ENCODE measurements around the gene SLC16A3. TPM values are rescaled to one million over a fixed set of nuclear protein-coding genes. Genes with fewer than 3 reads are reported as not detected.
"Not testable (repeated sequence)": the region's sequence is repeated elsewhere in the genome, so short reads cannot be mapped to it uniquely, and the experiment has no call there.

Gene SLC16A3
- total RNA-seq, 1 donor from 2014 or later, result 21.1 TPM

GRCh38 chr17:82256242-82256885, 27.5 kb downstream of the SLC16A3 start:
- TF ChIP-seq POLR2AphosphoS5 (IDR thresholded peaks at IDR 0.05; ENCODE audit: insufficient read depth in 1 of 2, low read depth in 1 of 2) (no peak), POLR2A (IDR thresholded peaks at IDR 0.05) (no peak), CTCF (IDR thresholded peaks at IDR 0.05) (no peak)
- Histone ChIP-seq H3K27ac (no peak overlapping the region), H3K36me3 (peaks cover 3 to 82% of the 10 kb centered on the region in 2 donors), H3K27me3 (no peaks in the 10 kb centered on the region), H3K9me3 (no peaks in the 10 kb centered on the region), H3K4me3 (no peak overlapping the region), H3K4me1 (no peaks in the 10 kb centered on the region)
- intact Hi-C loops (cut with DNase I), result no loop called here
- no peak for DNase-seq (ENCODE audit: extremely low spot score in 2 of 2)

- H3K27ac ChIP-seq, result no peak overlapping the region
- peaks cover 5 to 82% of the 10 kb centered on the region in 2 donors for H3K36me3 ChIP-seq
- H3K4me1 ChIP-seq, result no peaks in the 10 kb centered on the region
- intact Hi-C loops (cut with DNase I), result no loop called here
- H3K4me3 ChIP-seq, result no peak overlapping the region
- TF ChIP-seq POLR2A (IDR thresholded peaks at IDR 0.05), result no peak
- no peak for TF ChIP-seq CTCF (IDR thresholded peaks at IDR 0.05)
- H3K9me3 ChIP-seq, result no peaks in the 10 kb centered on the region
- H3K27me3 ChIP-seq, result no peaks in the 10 kb centered on the region
- DNase-seq (ENCODE audit: extremely low spot score in 2 of 2), result no peak
Measured at GRCh38 chr17:82257473-82257872, 28.6 kb downstream of the SLC16A3 start.

DNA sequence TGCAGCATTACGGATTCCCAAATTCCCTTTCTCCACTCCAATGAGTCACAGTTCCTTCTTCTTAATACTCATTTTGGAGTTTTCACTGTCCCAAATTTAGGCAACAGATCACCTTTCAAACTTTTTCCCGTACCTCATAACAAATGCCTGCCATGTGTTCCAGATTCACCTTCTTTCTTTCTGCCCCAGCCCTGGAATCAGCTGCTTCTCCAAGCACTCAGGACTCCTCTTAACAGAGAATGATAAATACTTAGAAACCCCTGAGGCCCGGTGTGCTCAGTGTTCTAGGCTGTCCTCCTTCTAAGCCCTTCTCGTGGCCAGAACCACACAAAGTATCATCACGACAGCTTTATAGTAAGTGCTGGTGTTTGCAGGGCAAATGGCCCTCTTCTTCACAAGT, 29.7 kb downstream of the SLC16A3 start:
- TF ChIP-seq CTCF (IDR thresholded peaks at IDR 0.05), result no peak
- no peaks in the 10 kb centered on the region for H3K4me1 ChIP-seq
- no peak overlapping the region for H3K27ac ChIP-seq
- intact Hi-C loops (cut with DNase I), result no loop called here
- H3K4me3 ChIP-seq, result no peak overlapping the region
- no peak for DNase-seq (ENCODE audit: extremely low spot score in 2 of 2)
- H3K36me3 ChIP-seq, result peaks cover 5 to 80% of the 10 kb centered on the region in 2 donors
- no peaks in the 10 kb centered on the region for H3K27me3 ChIP-seq
- H3K9me3 ChIP-seq, result no peaks in the 10 kb centered on the region

- H3K27ac ChIP-seq; H3K4me1 ChIP-seq; DNase-seq (ENCODE audit: extremely low spot score in 2 of 2); intact Hi-C loops (cut with DNase I); H3K9me3 ChIP-seq; H3K4me3 ChIP-seq; H3K27me3 ChIP-seq: not testable (repeated sequence)
- peaks cover 5 to 83% of the 10 kb centered on the region in 2 donors for H3K36me3 ChIP-seq
Measured at GRCh38 chr17:82259972-82260961, 31.4 kb downstream of the SLC16A3 start.

DNA sequence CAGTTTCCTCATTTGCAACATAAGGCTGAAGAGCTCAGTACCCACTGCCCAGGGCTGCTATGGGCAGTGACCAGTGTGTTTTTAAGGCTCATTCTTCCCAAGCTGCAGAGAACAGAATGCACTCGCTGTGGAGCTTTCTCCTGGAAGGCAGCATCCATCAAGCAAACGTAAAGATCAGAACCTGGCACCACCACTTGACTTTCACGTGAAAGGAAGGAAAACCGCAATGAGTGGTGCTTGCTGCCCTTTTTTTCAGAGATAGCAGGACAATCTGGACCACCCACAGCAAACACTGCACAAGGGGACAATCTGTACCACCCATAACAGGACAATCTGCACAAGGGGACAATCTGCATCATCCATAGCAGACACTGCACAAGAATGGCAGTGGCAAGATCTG, 33.5 kb downstream of the SLC16A3 start:
- Histone ChIP-seq H3K4me1 (peaks cover 15% of the 10 kb centered on the region), H3K27me3 (no peaks in the 10 kb centered on the region), H3K9me3 (no peaks in the 10 kb centered on the region), H3K4me3 (no peak overlapping the region), H3K36me3 (peaks cover 5 to 79% of the 10 kb centered on the region in 2 donors), H3K27ac (no peak overlapping the region)
- no peak for TF ChIP-seq POLR2AphosphoS5 (IDR thresholded peaks at IDR 0.05; ENCODE audit: insufficient read depth in 1 of 2, low read depth in 1 of 2)
- TF ChIP-seq POLR2A (IDR thresholded peaks at IDR 0.05), result no peak
- no peak for TF ChIP-seq CTCF (IDR thresholded peaks at IDR 0.05)
- intact Hi-C loops (cut with DNase I), result no loop called here
- DNase-seq (ENCODE audit: extremely low spot score in 2 of 2), result no peak

Measured in vagina (tissue), 2 donors.